ENCODE data around the gene ZNF432. TPM values are rescaled to one million over a fixed set of nuclear protein-coding genes. Genes with fewer than 3 reads are reported as not detected.
"Not testable (repeated sequence)": the region's sequence is repeated elsewhere in the genome, so short reads cannot be mapped to it uniquely, and the experiment has no call there.

The ZNF432 gene
- total and polyA plus RNA-seq, 2 experiments from 2014 or later, result 3.3 to 13.2 TPM

- TF ChIP-seq, protein P1, sequence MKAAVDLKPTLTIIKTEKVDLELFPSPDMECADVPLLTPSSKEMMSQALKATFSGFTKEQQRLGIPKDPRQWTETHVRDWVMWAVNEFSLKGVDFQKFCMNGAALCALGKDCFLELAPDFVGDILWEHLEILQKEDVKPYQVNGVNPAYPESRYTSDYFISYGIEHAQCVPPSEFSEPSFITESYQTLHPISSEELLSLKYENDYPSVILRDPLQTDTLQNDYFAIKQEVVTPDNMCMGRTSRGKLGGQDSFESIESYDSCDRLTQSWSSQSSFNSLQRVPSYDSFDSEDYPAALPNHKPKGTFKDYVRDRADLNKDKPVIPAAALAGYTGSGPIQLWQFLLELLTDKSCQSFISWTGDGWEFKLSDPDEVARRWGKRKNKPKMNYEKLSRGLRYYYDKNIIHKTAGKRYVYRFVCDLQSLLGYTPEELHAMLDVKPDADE (IDR thresholded peaks at IDR 0.05), result no peak
- TF ChIP-seq CREB1 (CRISPR knock-in tag; IDR thresholded peaks at IDR 0.05; ENCODE audit: low read depth), result no peak
- no peak for TF ChIP-seq JUNB (IDR thresholded peaks at IDR 0.05; ENCODE audit: unreplicated experiment)
Observed at GRCh38 chr19:52066258-52066863, 17.7 kb upstream of the ZNF432 start (continued).

DNA sequence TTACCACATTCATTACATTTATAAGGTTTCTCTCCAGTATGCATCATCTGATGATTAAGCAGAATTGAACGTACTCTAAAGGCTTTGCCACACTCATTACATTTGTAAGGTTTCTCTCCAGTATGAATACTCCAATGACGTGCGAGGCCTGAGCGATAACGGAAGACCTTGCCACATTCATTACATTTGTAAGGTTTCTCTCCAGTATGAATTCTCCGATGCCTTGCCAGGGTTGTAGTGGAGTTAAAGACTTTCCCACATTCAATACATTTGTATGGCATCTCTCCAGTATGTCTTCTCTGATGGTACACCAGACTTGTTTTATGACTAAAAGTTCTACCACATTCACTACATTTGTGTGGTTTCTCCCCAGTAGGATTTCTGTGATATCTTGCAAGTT is 16.8 kb upstream of the ZNF432 start:
- ATAC-seq (no peak), DNase-seq (ENCODE audit: low spot score) (no peak)
- Mint-ChIP-seq H3K27me3 (ENCODE audit: insufficient read depth, low read depth, poor library complexity) (no peaks in the 10 kb centered on the region), H3K9me3 (peaks cover 97% of the 10 kb centered on the region), H3K36me3 (ENCODE audit: low read depth) (peaks cover 98% of the 10 kb centered on the region), H3K4me3 (no peak overlapping the region), H3K4me1 (no peaks in the 10 kb centered on the region), H3K27ac (no peak overlapping the region)
- no peak overlapping the region for H2AFZ ChIP-seq
- no peaks in the 10 kb centered on the region for H3F3A ChIP-seq (replicated peaks; ENCODE audit: low read depth)
- H3K9me2 ChIP-seq (ENCODE audit: insufficient read depth), result 0 out of 2 replicates have a peak, but pooled peaks cover 3% of the 10 kb centered on the region
- no peaks in the 10 kb centered on the region for H4K20me1 ChIP-seq (replicated peaks; ENCODE audit: insufficient read depth)
- no peak overlapping the region for H3K4me2 ChIP-seq
- no peaks in the 10 kb centered on the region for H3K27me3 ChIP-seq (ENCODE audit: insufficient read depth)
- peaks cover 56% of the 10 kb centered on the region for H3K36me3 ChIP-seq (ENCODE audit: insufficient read depth)
- no peak overlapping the region for H3K4me3 ChIP-seq
- no peaks in the 10 kb centered on the region for H3K79me2 ChIP-seq (replicated peaks; ENCODE audit: insufficient read depth)
- no peak overlapping the region for H3K27ac ChIP-seq (ENCODE audit: low read depth)
- H3K4me1 ChIP-seq (ENCODE audit: insufficient read depth), result no peaks in the 10 kb centered on the region
- TF ChIP-seq EZH2 (IDR thresholded peaks at IDR 0.05; ENCODE audit: low read depth, unreplicated experiment) (no peak), POLR2AphosphoS5 (IDR thresholded peaks at IDR 0.05; ENCODE audit: low read depth) (no peak), CREB1 (CRISPR knock-in tag; IDR thresholded peaks at IDR 0.05; ENCODE audit: low read depth) (no peak), ZNF331 (CRISPR knock-in tag; IDR thresholded peaks at IDR 0.05; ENCODE audit: low read depth) (no peak), NANOG (IDR thresholded peaks at IDR 0.05; ENCODE audit: borderline replicate concordance) (no peak), ZNF114 (CRISPR knock-in tag; IDR thresholded peaks at IDR 0.05) (no peak), EZH2phosphoT487 (IDR thresholded peaks at IDR 0.05; ENCODE audit: unreplicated experiment) (no peak), STAT1 (IDR thresholded peaks at IDR 0.05; ENCODE audit: unreplicated experiment) (no peak), JUNB (IDR thresholded peaks at IDR 0.05; ENCODE audit: unreplicated experiment) (no peak)
- TF ChIP-seq, protein P2, sequence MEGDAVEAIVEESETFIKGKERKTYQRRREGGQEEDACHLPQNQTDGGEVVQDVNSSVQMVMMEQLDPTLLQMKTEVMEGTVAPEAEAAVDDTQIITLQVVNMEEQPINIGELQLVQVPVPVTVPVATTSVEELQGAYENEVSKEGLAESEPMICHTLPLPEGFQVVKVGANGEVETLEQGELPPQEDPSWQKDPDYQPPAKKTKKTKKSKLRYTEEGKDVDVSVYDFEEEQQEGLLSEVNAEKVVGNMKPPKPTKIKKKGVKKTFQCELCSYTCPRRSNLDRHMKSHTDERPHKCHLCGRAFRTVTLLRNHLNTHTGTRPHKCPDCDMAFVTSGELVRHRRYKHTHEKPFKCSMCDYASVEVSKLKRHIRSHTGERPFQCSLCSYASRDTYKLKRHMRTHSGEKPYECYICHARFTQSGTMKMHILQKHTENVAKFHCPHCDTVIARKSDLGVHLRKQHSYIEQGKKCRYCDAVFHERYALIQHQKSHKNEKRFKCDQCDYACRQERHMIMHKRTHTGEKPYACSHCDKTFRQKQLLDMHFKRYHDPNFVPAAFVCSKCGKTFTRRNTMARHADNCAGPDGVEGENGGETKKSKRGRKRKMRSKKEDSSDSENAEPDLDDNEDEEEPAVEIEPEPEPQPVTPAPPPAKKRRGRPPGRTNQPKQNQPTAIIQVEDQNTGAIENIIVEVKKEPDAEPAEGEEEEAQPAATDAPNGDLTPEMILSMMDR (conservative IDR thresholded peaks at IDR 0.05; ENCODE audit: low read depth in 2 of 2), result no peak
- TF ChIP-seq, protein P1 (IDR thresholded peaks at IDR 0.05), result no peak

DNA sequence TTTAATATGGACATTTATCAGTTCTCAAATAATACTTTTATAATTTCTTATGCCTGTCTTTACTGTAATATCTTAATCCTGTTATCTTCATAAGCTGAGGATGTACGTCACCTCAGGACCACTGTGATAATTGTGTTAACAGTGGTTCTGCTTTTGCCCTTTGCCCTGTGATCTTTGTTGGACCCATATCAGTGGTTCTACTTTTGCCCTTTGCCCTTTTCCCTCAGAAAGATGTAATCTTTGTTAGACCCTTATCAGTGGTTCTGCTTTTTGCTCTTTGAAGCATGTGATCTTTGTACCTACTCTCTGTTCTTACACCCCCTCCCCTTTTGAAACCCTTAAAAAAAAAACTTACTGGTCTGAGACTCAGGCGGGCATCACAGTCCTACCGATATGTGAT is 7.8 kb upstream of the ZNF432 start:
- Mint-ChIP-seq H3K36me3 (ENCODE audit: low read depth) (peaks cover 73% of the 10 kb centered on the region), H3K9me3 (peaks cover 88% of the 10 kb centered on the region)
- H2AFZ ChIP-seq; H3K79me2 ChIP-seq (replicated peaks; ENCODE audit: insufficient read depth); H3K36me3 ChIP-seq (ENCODE audit: insufficient read depth); ATAC-seq; H3K27ac ChIP-seq (ENCODE audit: low read depth); H3K4me1 Mint-ChIP-seq; H3K4me2 ChIP-seq; H3K27ac Mint-ChIP-seq; DNase-seq (ENCODE audit: low spot score); H4K20me1 ChIP-seq (replicated peaks; ENCODE audit: insufficient read depth); H3K4me1 ChIP-seq (ENCODE audit: insufficient read depth); H3K4me3 ChIP-seq; H3F3A ChIP-seq (replicated peaks; ENCODE audit: low read depth); H3K9me2 ChIP-seq (ENCODE audit: insufficient read depth); H3K27me3 Mint-ChIP-seq (ENCODE audit: insufficient read depth, low read depth, poor library complexity); H3K4me3 Mint-ChIP-seq; H3K27me3 ChIP-seq (ENCODE audit: insufficient read depth): not testable (repeated sequence)

DNA sequence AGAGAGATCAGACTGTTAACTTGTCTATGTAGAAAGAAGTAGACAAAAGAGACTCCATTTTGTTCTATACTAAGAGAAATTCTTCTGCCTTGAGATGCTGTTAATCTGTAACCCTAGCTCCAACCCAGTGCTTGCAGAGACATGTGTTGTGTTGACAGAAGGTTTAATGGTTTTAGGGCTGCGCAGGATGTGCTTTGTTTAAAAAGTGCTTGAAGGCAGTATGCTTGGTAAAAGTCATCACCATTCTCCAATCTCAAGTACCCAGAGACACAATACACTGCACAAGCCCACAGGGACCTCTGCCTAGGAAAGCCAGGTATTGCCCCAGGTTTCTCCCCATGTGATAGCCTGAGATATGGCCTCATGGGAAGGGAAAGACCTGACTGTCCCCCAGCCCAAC is 3.1 kb upstream of the ZNF432 start:
- H3K27ac Mint-ChIP-seq; H3K27me3 Mint-ChIP-seq (ENCODE audit: insufficient read depth, low read depth, poor library complexity); DNase-seq (ENCODE audit: low spot score); H3K9me2 ChIP-seq (ENCODE audit: insufficient read depth); H3K4me1 ChIP-seq (ENCODE audit: insufficient read depth); H4K20me1 ChIP-seq (replicated peaks; ENCODE audit: insufficient read depth); H3K4me3 ChIP-seq; H2AFZ ChIP-seq; H3K79me2 ChIP-seq (replicated peaks; ENCODE audit: insufficient read depth); H3K4me2 ChIP-seq; H3F3A ChIP-seq (replicated peaks; ENCODE audit: low read depth); H3K27ac ChIP-seq (ENCODE audit: low read depth); ATAC-seq; H3K36me3 ChIP-seq (ENCODE audit: insufficient read depth); H3K4me3 Mint-ChIP-seq; H3K27me3 ChIP-seq (ENCODE audit: insufficient read depth): not testable (repeated sequence)
- Mint-ChIP-seq H3K36me3 (ENCODE audit: low read depth) (peaks cover 50% of the 10 kb centered on the region), H3K4me1 (peaks cover 10% of the 10 kb centered on the region), H3K9me3 (peaks cover 65% of the 10 kb centered on the region)

Data from GM23338 (cell line).